HEK293 (cell line): ENCODE data around the gene RITA1.

Source experiments
- SETDB1 ChIP-seq: IDR thresholded peaks from one replicate; pipeline ENCODE4 v1.6.1; 2017; ENCODE audit warnings: mild to moderate bottlenecking, low read length, moderate library complexity, mixed read lengths; ENCODE audit not compliant: insufficient read length
- ZNF23 ChIP-seq: fragments of 450-650 bp; formaldehyde crosslinking; IDR thresholded peaks from 2 replicates; pipeline ENCODE4 v1.5.1; 2016; ENCODE audit warnings: missing biosample characterization, missing genetic modification characterization, borderline replicate concordance
- ZNF248 ChIP-seq: fragments of 450-650 bp; formaldehyde crosslinking; IDR thresholded peaks from 2 replicates; pipeline ENCODE4 v1.5.1; 2017; ENCODE audit warnings: missing biosample characterization, missing genetic modification characterization
- ZNF473 ChIP-seq: fragments of 450-650 bp; formaldehyde crosslinking; IDR thresholded peaks from 2 replicates; pipeline ENCODE4 v1.5.1; 2017; ENCODE audit warnings: missing biosample characterization, missing genetic modification characterization

GRCh38 chr12:113171543-113171942 lies 14.0 kb upstream of the RITA1 start:
- TF ChIP-seq ZNF23 (tag by site-specific recombination) (no peak), ZNF248 (tag by site-specific recombination) (no peak), SETDB1 (no peak), ZNF473 (no peak)
